Measurements from ENCODE around the gene CCDC88B.

- no peak for TF ChIP-seq CTCF (IDR thresholded peaks at IDR 0.05)
- no peak for TF ChIP-seq POLR2AphosphoS5 (IDR thresholded peaks at IDR 0.05; ENCODE audit: low read depth, low read length)
- TF ChIP-seq REST (IDR thresholded peaks at IDR 0.05; ENCODE audit: insufficient read depth in 1 of 2, low read depth in 2 of 2, low read length in 1 of 2), result no peak
- TF ChIP-seq TCF7L2 (IDR thresholded peaks at IDR 0.05; ENCODE audit: low read depth, low read length), result no peak
These were observed 60.7 kb downstream of the CCDC88B start for GRCh38 chr11:64400667-64401066.

Measured in Panc1 (cell line).